HepG2 (cell line): ENCODE results near the gene CDRT4.

Source experiments
- CREB1 ChIP-seq, 2 experiments: fragments of 450-650 bp in 1 of 2; IDR thresholded peaks; 2 replicates each; pipeline ENCODE4 v1.6.1; 2016 to 2017; ENCODE audit warnings: control low read depth in 1 of 2, mild to moderate bottlenecking in 1 of 2, missing compliant biosample characterization in 1 of 2, missing genetic modification characterization in 1 of 2
- JDP2 ChIP-seq: sonication (generic); formaldehyde crosslinking; IDR thresholded peaks from 2 replicates; pipeline ENCODE4 v1.8.1; 2022; ENCODE audit warnings: missing genetic modification reagents, borderline replicate concordance
- JUND ChIP-seq: sonication (generic); formaldehyde crosslinking; IDR thresholded peaks from 2 replicates; pipeline ENCODE4 v1.8.0; 2022; ENCODE audit warnings: mild to moderate bottlenecking, missing genetic modification reagents
- MEF2D ChIP-seq: sonication (generic); formaldehyde crosslinking; IDR thresholded peaks from 2 replicates; pipeline ENCODE4 v1.5.1; 2020; ENCODE audit warnings: mild to moderate bottlenecking, missing genetic modification reagents
- PLRG1 ChIP-seq: fragments of 450-650 bp; conservative IDR thresholded peaks from 2 replicates; pipeline ENCODE4 v1.6.1; 2016
- POLR2AphosphoS2 ChIP-seq: IDR thresholded peaks from 2 replicates; pipeline ENCODE4 v1.6.1; 2011; ENCODE audit warnings: low read depth, low read length, improper control_type of control experiment
- RBFOX2 ChIP-seq: fragments of 200-400 bp; formaldehyde crosslinking; IDR thresholded peaks from 2 replicates; pipeline ENCODE4 v1.6.1; 2017; ENCODE audit warnings: low read depth, mild to moderate bottlenecking, low read length
- RXRA ChIP-seq: sonication (generic); formaldehyde crosslinking; IDR thresholded peaks from 2 replicates; pipeline ENCODE4 v1.5.1; 2020; ENCODE audit warnings: missing genetic modification reagents
- SMARCC2 ChIP-seq: fragments of 450-650 bp; IDR thresholded peaks from 2 replicates; pipeline ENCODE4 v1.6.1; 2017; ENCODE audit warnings: antibody characterized with exemption, mild to moderate bottlenecking
- STAT5B ChIP-seq: sonication (generic); formaldehyde crosslinking; IDR thresholded peaks from 2 replicates; pipeline ENCODE4 v1.4.0; 2020; ENCODE audit warnings: missing genetic modification reagents
- TCF12 ChIP-seq, 2 experiments: fragments of 450-650 bp in 1 of 2; sonication (generic) in 1 of 2; formaldehyde crosslinking in 1 of 2; IDR thresholded peaks; 2 replicates each; pipeline versions ENCODE4 v1.6.1 to v1.8.0; 2017 to 2022; ENCODE audit warnings: antibody characterized with exemption in 1 of 2, mild to moderate bottlenecking in 1 of 2, missing genetic modification reagents in 1 of 2, moderate library complexity in 1 of 2
- ZBTB14 ChIP-seq: sonication (generic); formaldehyde crosslinking; IDR thresholded peaks from 2 replicates; pipeline ENCODE4 v1.4.0; 2020; ENCODE audit warnings: missing genetic modification reagents
- ZFP36 ChIP-seq: fragments of 150-350 bp; IDR thresholded peaks from 2 replicates; pipeline ENCODE4 v1.6.1; 2018; ENCODE audit warnings: borderline replicate concordance, low read length, low read depth; ENCODE audit not compliant: partially characterized antibody
- TF ChIP-seq, protein P1 (sequence below): sonication (generic); formaldehyde crosslinking; IDR thresholded peaks from 2 replicates; pipeline ENCODE4 v1.4.0; 2020; ENCODE audit warnings: missing genetic modification reagents

GRCh38 chr17:15467592-15467991 lies at the start of gene CDRT4:
- TF ChIP-seq JUND (no peak), CREB1 (IDR thresholded peaks at IDR 0.05) (no peak), CREB1 (CRISPR knock-in tag; IDR thresholded peaks at IDR 0.05) (no peak), SMARCC2 (no peak), MEF2D (no peak), TCF12 (IDR thresholded peaks at IDR 0.05) (no peak), TCF12 (CRISPR knock-in tag; IDR thresholded peaks at IDR 0.05) (no peak), STAT5B (CRISPR knock-in tag) (no peak), RBFOX2 (no peak), RXRA (CRISPR knock-in tag) (no peak), ZFP36 (no peak), ZBTB14 (CRISPR knock-in tag) (no peak), POLR2AphosphoS2 (no peak), PLRG1 (no peak), JDP2 (CRISPR knock-in tag) (no peak)
- TF ChIP-seq, protein P1, sequence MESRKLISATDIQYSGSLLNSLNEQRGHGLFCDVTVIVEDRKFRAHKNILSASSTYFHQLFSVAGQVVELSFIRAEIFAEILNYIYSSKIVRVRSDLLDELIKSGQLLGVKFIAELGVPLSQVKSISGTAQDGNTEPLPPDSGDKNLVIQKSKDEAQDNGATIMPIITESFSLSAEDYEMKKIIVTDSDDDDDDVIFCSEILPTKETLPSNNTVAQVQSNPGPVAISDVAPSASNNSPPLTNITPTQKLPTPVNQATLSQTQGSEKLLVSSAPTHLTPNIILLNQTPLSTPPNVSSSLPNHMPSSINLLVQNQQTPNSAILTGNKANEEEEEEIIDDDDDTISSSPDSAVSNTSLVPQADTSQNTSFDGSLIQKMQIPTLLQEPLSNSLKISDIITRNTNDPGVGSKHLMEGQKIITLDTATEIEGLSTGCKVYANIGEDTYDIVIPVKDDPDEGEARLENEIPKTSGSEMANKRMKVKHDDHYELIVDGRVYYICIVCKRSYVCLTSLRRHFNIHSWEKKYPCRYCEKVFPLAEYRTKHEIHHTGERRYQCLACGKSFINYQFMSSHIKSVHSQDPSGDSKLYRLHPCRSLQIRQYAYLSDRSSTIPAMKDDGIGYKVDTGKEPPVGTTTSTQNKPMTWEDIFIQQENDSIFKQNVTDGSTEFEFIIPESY (CRISPR knock-in tag), result no peak
